Gastroesophageal sphincter (tissue), 4 donors: ENCODE measurements around the gene CEP72. TPM values are rescaled to one million over a fixed set of nuclear protein-coding genes. Genes with fewer than 3 reads are reported as not detected.

Experiments
- ATAC-seq: fragments of 150-250 bp; one replicate; pipeline ENCODE4 v1.9.1; 2016; ENCODE audit warnings: mild to moderate bottlenecking, moderate library complexity
- H3K27ac ChIP-seq, 4 donors: fragments of 200-600 bp; sonication (generic) in 3 of 4; 1 replicate in 3 of 4; 2 replicates in 1 of 4; pipeline ENCODE4 v1.5.1; 2016 to 2019
- H3K27me3 ChIP-seq: fragments of 200-600 bp; sonication (generic); one replicate; pipeline ENCODE4 v1.5.1; 2019
- H3K36me3 ChIP-seq, 2 donors: fragments of 200-600 bp; sonication (generic); one replicate each; pipeline ENCODE4 v1.5.1; 2019; ENCODE audit warnings: control low read depth in 1 of 2
- H3K4me1 ChIP-seq, 3 donors: fragments of 200-600 bp; sonication (generic); 1 replicate in 2 of 3; 2 replicates in 1 of 3; pipeline ENCODE4 v1.5.1; 2016 to 2019; ENCODE audit warnings: control low read depth in 2 of 3
- H3K4me3 ChIP-seq, 2 donors: fragments of 200-600 bp; sonication (generic); one replicate each; pipeline ENCODE4 v1.5.1; 2019; ENCODE audit warnings: mild to moderate bottlenecking in 1 of 2, moderate library complexity in 1 of 2
- H3K9me3 ChIP-seq, 3 donors: fragments of 200-600 bp; sonication (generic); one replicate each; pipeline ENCODE4 v1.5.1; 2017 to 2019; ENCODE audit warnings: control low read depth in 2 of 3
- CTCF ChIP-seq, 4 experiments: fragments of 200-600 bp in 2 of 4; fragments of 450-650 bp in 2 of 4; sonication (generic) in 1 of 4; IDR thresholded peaks; one replicate each; pipeline ENCODE4 v1.5.1; 2017 to 2019; ENCODE audit warnings: antibody characterized with exemption in 4 of 4, mild to moderate bottlenecking in 2 of 4, moderate library complexity in 2 of 4
- EP300 ChIP-seq: sonication (generic); formaldehyde crosslinking; IDR thresholded peaks from one replicate; pipeline ENCODE4 v1.6.1; 2017; ENCODE audit warnings: antibody characterized with exemption, mild to moderate bottlenecking
- POLR2A ChIP-seq, 2 donors: fragments of 450-650 bp; IDR thresholded peaks; one replicate each; pipeline ENCODE4 v1.6.1; 2017; ENCODE audit warnings: antibody characterized with exemption in 2 of 2, mild to moderate bottlenecking in 2 of 2, moderate library complexity in 1 of 2
- POLR2AphosphoS5 ChIP-seq: sonication (generic); formaldehyde crosslinking; IDR thresholded peaks from one replicate; pipeline ENCODE4 v1.6.1; 2017; ENCODE audit warnings: antibody characterized with exemption
- WGBS, 2 donors: methylation state at CpG; one replicate each; pipeline ENCODE4 v1.1.5; 2018; ENCODE audit warnings: low coverage in 1 of 2; 5-methylcytosine and 5-hydroxymethylcytosine counted together
- total RNA-seq, 4 donors: library from RNA; depleted of rRNA; stranded (reverse); fragments of >200 nt; gene quantifications; one replicate each; pipeline ENCODE4 v1.1.0, GENCODE V29; 2016

The CEP72 gene
- total RNA-seq, 4 donors from 2014 or later, result 2.1 to 8.7 (median 3.8) TPM

- H3K27me3 ChIP-seq, result no peaks in the 10 kb centered on the region
- peaks cover 11 to 93% (median 56%) of the 10 kb centered on the region in 3 donors for H3K4me1 ChIP-seq
- peaks cover 0 to 9% of the 10 kb centered on the region in 2 donors for H3K36me3 ChIP-seq
- TF ChIP-seq CTCF (IDR thresholded peaks at IDR 0.05) (no peak), POLR2A (IDR thresholded peaks at IDR 0.05) (no peak), EP300 (no peak), POLR2AphosphoS5 (no peak)
- H3K9me3 ChIP-seq, result no peaks in the 10 kb centered on the region
- no peak for ATAC-seq
- 0% methylated on average over 1 of the region's 33 CpGs; no CpG with 5 or more reads in 1 of the 2 donors for WGBS, 2 donors
- H3K4me3 ChIP-seq, result no peak overlapping the region
- peak overlapping the region in 3 of 4 donors; percentile 76 to 85 (median 78) for H3K27ac ChIP-seq
Observed at GRCh38 chr5:670396-671270, 58.5 kb downstream of the CEP72 start.

- Histone ChIP-seq H3K36me3 (peaks cover 0 to 5% of the 10 kb centered on the region in 2 donors), H3K4me3 (peak overlapping the region in 1 of 2 donors; percentile 28), H3K4me1 (peaks cover 11 to 96% (median 56%) of the 10 kb centered on the region in 3 donors), H3K27ac (peak overlapping the region in 3 of 4 donors; percentile 76 to 85 (median 78)), H3K9me3 (no peaks in the 10 kb centered on the region), H3K27me3 (no peaks in the 10 kb centered on the region)
- 15% methylated on average over 4 of the region's 27 CpGs; no CpG with 5 or more reads in 1 of the 2 donors for WGBS, 2 donors
- TF ChIP-seq EP300 (no peak), POLR2AphosphoS5 (peak; percentile 25), CTCF (IDR thresholded peaks at IDR 0.05) (peak in 3 of 4 experiments; percentile 90 to 98 (median 95))
- ATAC-seq, result peak; percentile 75
Observed at GRCh38 chr5:671459-672328, 59.6 kb downstream of the CEP72 start.

- TF ChIP-seq POLR2AphosphoS5 (peak; percentile 39), EP300 (no peak)
- ATAC-seq, result no peak
- H3K27me3 ChIP-seq, result no peaks in the 10 kb centered on the region
- peaks cover 0 to 5% of the 10 kb centered on the region in 2 donors for H3K36me3 ChIP-seq
- H3K9me3 ChIP-seq, result no peaks in the 10 kb centered on the region
- H3K4me1 ChIP-seq, result peaks cover 11 to 96% (median 56%) of the 10 kb centered on the region in 3 donors
- peak overlapping the region in 1 of 2 donors; percentile 28 for H3K4me3 ChIP-seq
- 0% methylated on average over 1 to 9 of the region's 27 CpGs for WGBS, 2 donors
- H3K27ac ChIP-seq, result peak overlapping the region in 3 of 4 donors; percentile 76 to 78 (median 78)
Observed at GRCh38 chr5:672329-673160, 60.4 kb downstream of the CEP72 start.

- WGBS, 2 donors, result no CpG with 5 or more reads among the region's 19 CpGs
- peak overlapping the region in 1 of 2 donors; percentile 28 for H3K4me3 ChIP-seq
- no peaks in the 10 kb centered on the region for H3K27me3 ChIP-seq
- H3K36me3 ChIP-seq, result peaks cover 0 to 5% of the 10 kb centered on the region in 2 donors
- no peak for ATAC-seq
- H3K4me1 ChIP-seq, result peaks cover 11 to 97% (median 56%) of the 10 kb centered on the region in 3 donors
- H3K27ac ChIP-seq, result peak overlapping the region in 3 of 4 donors; percentile 76 to 78 (median 78)
- no peak for TF ChIP-seq CTCF (IDR thresholded peaks at IDR 0.05)
- TF ChIP-seq POLR2AphosphoS5, result no peak
- no peak for TF ChIP-seq EP300
- no peak for TF ChIP-seq POLR2A (IDR thresholded peaks at IDR 0.05)
- no peaks in the 10 kb centered on the region for H3K9me3 ChIP-seq
Observed at GRCh38 chr5:673161-673830, 61.2 kb downstream of the CEP72 start.
